Stomach (tissue), 9 donors: Measurements from ENCODE around the gene INSYN2B. TPM values are rescaled to one million over a fixed set of nuclear protein-coding genes. Genes with fewer than 3 reads are reported as not detected.

ENCODE experiments used
- DNase-seq, 2 donors: peaks; one replicate each; pipeline versions ENCODE4 v3.0.0 to v3.0.0-alpha.2; 2013 to 2019
- H3K27ac ChIP-seq, 5 donors: fragments of 200-600 bp in 4 of 5; sonication (generic) in 4 of 5; one replicate each; pipeline ENCODE4 v1.5.1; 2013 to 2019; ENCODE audit warnings: mild to moderate bottlenecking in 1 of 5, moderate library complexity in 1 of 5
- H3K27me3 ChIP-seq, 3 donors: fragments of 200-600 bp; sonication (generic); one replicate each; pipeline ENCODE4 v1.5.1; 2017 to 2019; ENCODE audit warnings: mixed run types in 1 of 3
- H3K36me3 ChIP-seq, 4 donors: fragments of 200-600 bp; sonication (generic); 1 replicate in 3 of 4; 2 replicates in 1 of 4; pipeline ENCODE4 v1.5.1; 2016 to 2019
- H3K4me1 ChIP-seq, 4 donors: fragments of 200-600 bp; sonication (generic); one replicate each; pipeline ENCODE4 v1.5.1; 2016 to 2019
- H3K4me3 ChIP-seq, 4 donors: fragments of 200-600 bp; sonication (generic) in 3 of 4; one replicate each; pipeline ENCODE4 v1.5.1; 2016 to 2019; ENCODE audit warnings: mild to moderate bottlenecking in 1 of 4
- H3K9me3 ChIP-seq, 4 donors: fragments of 200-600 bp; sonication (generic); one replicate each; pipeline ENCODE4 v1.5.1; 2016 to 2019
- CTCF ChIP-seq, 7 experiments: fragments of 450-650 bp in 4 of 7; fragments of 200-600 bp in 3 of 7; sonication (generic) in 3 of 7; IDR thresholded peaks; one replicate each; pipeline ENCODE4 v1.5.1; 2016 to 2019; ENCODE audit warnings: antibody characterized with exemption in 7 of 7, control low read depth in 2 of 7, mild to moderate bottlenecking in 1 of 7
- EP300 ChIP-seq: sonication (generic); formaldehyde crosslinking; IDR thresholded peaks from one replicate; pipeline ENCODE4 v1.6.1; 2017; ENCODE audit warnings: antibody characterized with exemption
- POLR2A ChIP-seq, 4 donors: fragments of 450-650 bp; IDR thresholded peaks; one replicate each; pipeline ENCODE4 v1.6.1; 2016; ENCODE audit warnings: antibody characterized with exemption in 4 of 4, control low read depth in 2 of 4, mild to moderate bottlenecking in 1 of 4, moderate library complexity in 1 of 4
- POLR2AphosphoS5 ChIP-seq, 3 donors: sonication (generic); formaldehyde crosslinking; IDR thresholded peaks; one replicate each; pipeline ENCODE4 v1.6.1; 2016; ENCODE audit warnings: antibody characterized with exemption in 3 of 3
- WGBS, 5 donors: extraction: QIAGEN DNeasy Blood & Tissue Kit in 3 of 5; methylation state at CpG; one replicate each; pipeline versions ENCODE4 v1.1.5 to v1.1.7; 2013 to 2018; 5-methylcytosine and 5-hydroxymethylcytosine counted together
- intact Hi-C: fragments of 100-400 bp; cut with DNase I; formaldehyde crosslinking; loops from one replicate; pipeline ENCODE4 v1.15.1; 2023; ENCODE audit warnings: low total_unique reads
- polyA plus RNA-seq, 3 donors: library from polyadenylated mRNA; stranded (reverse); fragments of 200-250 nt; gene quantifications; one replicate each; pipeline ENCODE4 v1.2.3, GENCODE V29; 2013
- total RNA-seq, 5 donors: library from RNA; depleted of rRNA; stranded (reverse); fragments of >200 nt; gene quantifications; one replicate each; pipeline versions ENCODE4 v1.1.0 to v1.2.3, GENCODE V29; 2014 to 2016
- donor health status: healthy with polysubstance abuse.
- donor health status: Bipolar disorder and iron deficiency.
- donor health status: healthy.

Gene INSYN2B
- total and polyA plus RNA-seq, 8 donors, result 0.18 to 0.19 TPM; not detected in 6

- Histone ChIP-seq H3K9me3 (no peaks in the 10 kb centered on the region), H3K36me3 (no peaks in the 10 kb centered on the region), H3K4me3 (no peak overlapping the region), H3K4me1 (no peaks in the 10 kb centered on the region), H3K27me3 (no peaks in the 10 kb centered on the region), H3K27ac (no peak overlapping the region)
- no peak for DNase-seq
- intact Hi-C loops, result no loop called here
- whole genome bisulfite sequencing, 5 donors, result 75 to 84% (median 77%) methylated on average over 5 of the region's 5 CpGs
- TF ChIP-seq POLR2A (IDR thresholded peaks at IDR 0.05) (no peak), EP300 (no peak), POLR2AphosphoS5 (IDR thresholded peaks at IDR 0.05) (no peak), CTCF (IDR thresholded peaks at IDR 0.05) (no peak)
These were observed 69.9 kb downstream of the INSYN2B start for GRCh38 chr5:169910393-169910792.

- H3K27ac ChIP-seq, result no peak overlapping the region
- 79 to 97% (median 95%) methylated on average over 3 of the region's 3 CpGs for WGBS, 5 donors
These were observed 70.3 kb downstream of the INSYN2B start for GRCh38 chr5:169909945-169910344.

GRCh38 chr5:169908864-169909263 is 71.4 kb downstream of the INSYN2B start:
- Histone ChIP-seq H3K27ac (no peak overlapping the region), H3K27me3 (no peaks in the 10 kb centered on the region), H3K4me1 (no peaks in the 10 kb centered on the region), H3K36me3 (no peaks in the 10 kb centered on the region), H3K4me3 (no peak overlapping the region), H3K9me3 (no peaks in the 10 kb centered on the region)
- intact Hi-C loops, result no loop called here
- TF ChIP-seq CTCF (IDR thresholded peaks at IDR 0.05) (no peak), POLR2AphosphoS5 (IDR thresholded peaks at IDR 0.05) (no peak), POLR2A (IDR thresholded peaks at IDR 0.05) (no peak), EP300 (no peak)
- DNase-seq, result no peak
- 46 to 85% (median 65%) methylated on average over 1 of the region's 1 CpG for WGBS, 5 donors

More at GRCh38 chr5:169909945-169910344, 70.3 kb downstream of the INSYN2B start:
- no peaks in the 10 kb centered on the region for H3K9me3 ChIP-seq
- TF ChIP-seq POLR2A (IDR thresholded peaks at IDR 0.05), result no peak
- intact Hi-C loops, result no loop called here
- no peaks in the 10 kb centered on the region for H3K36me3 ChIP-seq
- H3K4me3 ChIP-seq, result no peak overlapping the region
- H3K4me1 ChIP-seq, result no peaks in the 10 kb centered on the region
- DNase-seq, result no peak
- H3K27me3 ChIP-seq, result no peaks in the 10 kb centered on the region

GRCh38 chr5:169906745-169907649 is 73.3 kb downstream of the INSYN2B start:
- no peak for TF ChIP-seq POLR2AphosphoS5 (IDR thresholded peaks at IDR 0.05)
- TF ChIP-seq CTCF (IDR thresholded peaks at IDR 0.05), result no peak
- TF ChIP-seq POLR2A (IDR thresholded peaks at IDR 0.05), result no peak
- TF ChIP-seq EP300, result no peak
- no peak overlapping the region for H3K4me3 ChIP-seq
- H3K9me3 ChIP-seq, result no peaks in the 10 kb centered on the region
- no peak for DNase-seq
- H3K27me3 ChIP-seq, result no peaks in the 10 kb centered on the region
- intact Hi-C loops, result no loop called here
- no peaks in the 10 kb centered on the region for H3K4me1 ChIP-seq
- 56 to 75% (median 70%) methylated on average over 8 of the region's 8 CpGs for WGBS, 5 donors
- H3K27ac ChIP-seq, result no peak overlapping the region
- no peaks in the 10 kb centered on the region for H3K36me3 ChIP-seq

- Histone ChIP-seq H3K4me1 (no peaks in the 10 kb centered on the region), H3K4me3 (no peak overlapping the region), H3K9me3 (no peaks in the 10 kb centered on the region), H3K36me3 (no peaks in the 10 kb centered on the region), H3K27ac (no peak overlapping the region), H3K27me3 (no peaks in the 10 kb centered on the region)
- TF ChIP-seq POLR2A (IDR thresholded peaks at IDR 0.05) (no peak), POLR2AphosphoS5 (IDR thresholded peaks at IDR 0.05) (no peak), EP300 (no peak), CTCF (IDR thresholded peaks at IDR 0.05) (no peak)
- 64 to 86% (median 84%) methylated on average over 1 of the region's 1 CpG for WGBS, 5 donors
- intact Hi-C loops, result no loop called here
- no peak for DNase-seq
These were observed 75.3 kb downstream of the INSYN2B start for GRCh38 chr5:169905017-169905416.
